Measurements from ENCODE around the gene IPO5.

The IPO5 gene

GRCh38 chr13:98018293-98018692, 64.8 kb downstream of the IPO5 start:
- no peak for DNase-seq (ENCODE audit: low read depth)
- no peak for TF ChIP-seq CTCF (IDR thresholded peaks at IDR 0.05; ENCODE audit: low read depth, low read length)
- no peak for TF ChIP-seq MAX (IDR thresholded peaks at IDR 0.05; ENCODE audit: low read depth, low read length)
- no peak for TF ChIP-seq MYC (IDR thresholded peaks at IDR 0.05; ENCODE audit: low read depth, low read length)
- no peak for TF ChIP-seq POLR2A (IDR thresholded peaks at IDR 0.05; ENCODE audit: extremely low read depth, insufficient read length)
- no peak overlapping the region for H3K4me3 ChIP-seq (ENCODE audit: low read depth, low read length)

DNA sequence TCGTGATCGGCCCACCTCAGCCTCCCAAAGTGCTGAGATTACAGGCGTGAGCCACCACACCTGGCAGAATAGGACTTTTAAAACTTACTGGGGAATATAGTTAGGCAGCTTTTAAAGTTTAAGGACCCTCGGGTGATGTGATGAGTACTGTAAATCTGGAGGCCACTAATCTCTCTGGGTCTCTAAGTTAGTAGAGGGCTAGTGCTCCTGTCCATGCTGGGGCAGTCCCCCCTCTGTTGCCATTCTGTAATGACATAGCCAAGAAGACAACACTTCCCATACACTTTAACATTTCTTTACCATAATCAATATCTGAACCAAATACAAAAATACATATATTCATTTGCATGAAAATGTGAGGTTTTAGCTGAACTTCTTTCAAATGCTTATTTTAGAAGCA, 65.7 kb downstream of the IPO5 start:
- H3K4me3 ChIP-seq (ENCODE audit: low read depth, low read length): no peak overlapping the region
- TF ChIP-seq MYC (IDR thresholded peaks at IDR 0.05; ENCODE audit: low read depth, low read length) (no peak), CTCF (IDR thresholded peaks at IDR 0.05; ENCODE audit: low read depth, low read length) (no peak), MAX (IDR thresholded peaks at IDR 0.05; ENCODE audit: low read depth, low read length) (no peak), POLR2A (IDR thresholded peaks at IDR 0.05; ENCODE audit: extremely low read depth, insufficient read length) (no peak)
- DNase-seq (ENCODE audit: low read depth): no peak

GRCh38 chr13:98020271-98020670, 66.8 kb downstream of the IPO5 start:
- DNase-seq (ENCODE audit: low read depth): no peak
- TF ChIP-seq MAX (IDR thresholded peaks at IDR 0.05; ENCODE audit: low read depth, low read length) (no peak), CTCF (IDR thresholded peaks at IDR 0.05; ENCODE audit: low read depth, low read length) (no peak), POLR2A (IDR thresholded peaks at IDR 0.05; ENCODE audit: extremely low read depth, insufficient read length) (no peak), MYC (IDR thresholded peaks at IDR 0.05; ENCODE audit: low read depth, low read length) (no peak)
- H3K4me3 ChIP-seq (ENCODE audit: low read depth, low read length): no peak overlapping the region

- no peak for DNase-seq (ENCODE audit: low read depth)
Measured at GRCh38 chr13:98022210-98022609, 68.7 kb downstream of the IPO5 start.

DNA sequence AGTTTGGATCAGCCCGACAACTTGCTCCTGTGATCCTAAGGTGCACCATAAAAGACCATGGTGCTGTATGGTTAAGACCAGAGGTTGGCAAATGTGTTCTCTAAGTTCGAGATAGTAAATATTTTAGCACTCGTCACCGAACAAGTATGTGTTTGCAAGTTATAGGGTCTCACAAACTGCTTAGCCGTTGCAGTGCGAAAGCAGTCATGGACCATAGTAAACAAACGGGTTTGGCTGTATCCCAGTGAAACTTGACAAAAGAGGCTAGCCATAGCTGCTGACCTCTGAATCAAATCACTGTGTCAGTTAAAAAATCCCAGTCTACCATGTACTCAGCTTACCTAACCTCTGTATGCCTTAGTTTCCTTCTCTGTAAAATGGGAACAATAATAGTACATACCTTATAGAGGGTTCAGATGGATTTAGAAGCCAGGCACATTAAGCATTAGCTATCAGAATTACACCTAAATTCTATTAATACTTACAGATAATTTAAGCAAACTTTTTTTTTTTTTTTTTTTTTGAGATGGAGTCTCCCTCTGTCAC, 72.1 kb downstream of the IPO5 start:
- DNase-seq (ENCODE audit: low read depth): no peak
- no peak overlapping the region for H3K4me3 ChIP-seq (ENCODE audit: low read depth, low read length)
- TF ChIP-seq CTCF (IDR thresholded peaks at IDR 0.05; ENCODE audit: low read depth, low read length) (no peak), POLR2A (IDR thresholded peaks at IDR 0.05; ENCODE audit: extremely low read depth, insufficient read length) (no peak), MAX (IDR thresholded peaks at IDR 0.05; ENCODE audit: low read depth, low read length) (no peak)

More at GRCh38 chr13:98022210-98022609, 68.7 kb downstream of the IPO5 start:
- no peak overlapping the region for H3K4me3 ChIP-seq (ENCODE audit: low read depth, low read length)
- TF ChIP-seq MYC (IDR thresholded peaks at IDR 0.05; ENCODE audit: low read depth, low read length) (no peak), MAX (IDR thresholded peaks at IDR 0.05; ENCODE audit: low read depth, low read length) (no peak), CTCF (IDR thresholded peaks at IDR 0.05; ENCODE audit: low read depth, low read length) (no peak), POLR2A (IDR thresholded peaks at IDR 0.05; ENCODE audit: extremely low read depth, insufficient read length) (no peak)

All from NB4 (cell line).